ENCODE data around the gene ERP27.

Gene ERP27

GRCh38 chr12:14979468-14979867 is 41.1 kb upstream of the ERP27 start:
- no peak for DNase-seq (ENCODE audit: low read depth, low spot score)
- Histone ChIP-seq H3K9me3 (ENCODE audit: insufficient read depth, low read length) (no peaks in the 10 kb centered on the region), H3K36me3 (ENCODE audit: insufficient read depth, insufficient read length, low read length) (no peaks in the 10 kb centered on the region), H3K4me3 (ENCODE audit: insufficient read length, low read depth) (no peak overlapping the region), H3K27me3 (ENCODE audit: insufficient read depth, insufficient read length) (no peaks in the 10 kb centered on the region), H3K4me1 (ENCODE audit: insufficient read depth, insufficient read length) (no peaks in the 10 kb centered on the region), H3K9ac (ENCODE audit: insufficient read length, low read depth) (no peak overlapping the region)
- no peak for TF ChIP-seq ZNF274 (IDR thresholded peaks at IDR 0.05; ENCODE audit: low read depth, low read length)
- TF ChIP-seq SUZ12 (IDR thresholded peaks at IDR 0.05; ENCODE audit: extremely low read depth, insufficient read depth, insufficient read length) = no peak
- no peak for TF ChIP-seq YY1 (IDR thresholded peaks at IDR 0.05; ENCODE audit: insufficient read depth, insufficient read length)

GRCh38 chr12:14976658-14977057 is 38.3 kb upstream of the ERP27 start:
- no peaks in the 10 kb centered on the region for H3K4me1 ChIP-seq (ENCODE audit: insufficient read depth, insufficient read length)
- H3K9ac ChIP-seq (ENCODE audit: insufficient read length, low read depth) = no peak overlapping the region
- TF ChIP-seq YY1 (IDR thresholded peaks at IDR 0.05; ENCODE audit: insufficient read depth, insufficient read length) (no peak), SUZ12 (IDR thresholded peaks at IDR 0.05; ENCODE audit: extremely low read depth, insufficient read depth, insufficient read length) (no peak), ZNF274 (IDR thresholded peaks at IDR 0.05; ENCODE audit: low read depth, low read length) (no peak)
- H3K36me3 ChIP-seq (ENCODE audit: insufficient read depth, insufficient read length, low read length) = no peaks in the 10 kb centered on the region
- no peak for DNase-seq (ENCODE audit: low read depth, low spot score)
- no peaks in the 10 kb centered on the region for H3K9me3 ChIP-seq (ENCODE audit: insufficient read depth, low read length)
- no peak overlapping the region for H3K4me3 ChIP-seq (ENCODE audit: insufficient read length, low read depth)
- H3K27me3 ChIP-seq (ENCODE audit: insufficient read depth, insufficient read length) = no peaks in the 10 kb centered on the region

GRCh38 chr12:14975457-14975856 is 37.1 kb upstream of the ERP27 start:
- Histone ChIP-seq H3K36me3 (ENCODE audit: insufficient read depth, insufficient read length, low read length) (no peaks in the 10 kb centered on the region), H3K4me1 (ENCODE audit: insufficient read depth, insufficient read length) (no peaks in the 10 kb centered on the region), H3K27me3 (ENCODE audit: insufficient read depth, insufficient read length) (no peaks in the 10 kb centered on the region), H3K4me3 (ENCODE audit: insufficient read length, low read depth) (no peak overlapping the region), H3K9ac (ENCODE audit: insufficient read length, low read depth) (no peak overlapping the region), H3K9me3 (ENCODE audit: insufficient read depth, low read length) (no peaks in the 10 kb centered on the region)
- no peak for DNase-seq (ENCODE audit: low read depth, low spot score)
- no peak for TF ChIP-seq YY1 (IDR thresholded peaks at IDR 0.05; ENCODE audit: insufficient read depth, insufficient read length)
- no peak for TF ChIP-seq ZNF274 (IDR thresholded peaks at IDR 0.05; ENCODE audit: low read depth, low read length)
- TF ChIP-seq SUZ12 (IDR thresholded peaks at IDR 0.05; ENCODE audit: extremely low read depth, insufficient read depth, insufficient read length) = no peak

DNA sequence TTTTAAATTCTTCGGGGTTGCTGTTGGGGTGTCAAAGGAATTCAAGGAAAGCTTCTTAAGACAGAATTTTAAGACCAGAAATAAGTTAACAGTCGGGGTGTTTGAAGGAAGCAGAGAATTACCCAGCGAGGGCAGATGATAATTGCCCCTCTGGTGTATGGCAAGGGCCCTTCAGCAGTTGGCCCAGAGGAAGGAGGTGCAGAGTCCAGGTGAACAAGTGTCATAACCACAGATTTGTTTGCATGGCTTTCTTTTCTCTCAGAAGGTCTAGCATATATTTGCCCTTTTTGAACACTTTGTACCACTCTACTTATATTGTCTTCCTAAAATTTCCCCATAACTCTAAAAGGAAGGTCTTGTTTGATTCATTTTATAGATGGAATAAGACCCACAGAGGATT is 36.3 kb upstream of the ERP27 start:
- TF ChIP-seq SUZ12 (IDR thresholded peaks at IDR 0.05; ENCODE audit: extremely low read depth, insufficient read depth, insufficient read length) = no peak
- TF ChIP-seq YY1 (IDR thresholded peaks at IDR 0.05; ENCODE audit: insufficient read depth, insufficient read length) = no peak
- no peak for TF ChIP-seq ZNF274 (IDR thresholded peaks at IDR 0.05; ENCODE audit: low read depth, low read length)
- Histone ChIP-seq H3K36me3 (ENCODE audit: insufficient read depth, insufficient read length, low read length) (no peaks in the 10 kb centered on the region), H3K27me3 (ENCODE audit: insufficient read depth, insufficient read length) (no peaks in the 10 kb centered on the region), H3K4me1 (ENCODE audit: insufficient read depth, insufficient read length) (no peaks in the 10 kb centered on the region), H3K4me3 (ENCODE audit: insufficient read length, low read depth) (no peak overlapping the region), H3K9ac (ENCODE audit: insufficient read length, low read depth) (no peak overlapping the region), H3K9me3 (ENCODE audit: insufficient read depth, low read length) (no peaks in the 10 kb centered on the region)
- DNase-seq (ENCODE audit: low read depth, low spot score) = no peak

- no peaks in the 10 kb centered on the region for H3K9me3 ChIP-seq (ENCODE audit: insufficient read depth, low read length)
- no peak for DNase-seq (ENCODE audit: low read depth, low spot score)
- H3K4me3 ChIP-seq (ENCODE audit: insufficient read length, low read depth) = no peak within 1 kb of the TSS
- TF ChIP-seq ZNF274 (IDR thresholded peaks at IDR 0.05; ENCODE audit: low read depth, low read length) = no peak
- no peak for TF ChIP-seq SUZ12 (IDR thresholded peaks at IDR 0.05; ENCODE audit: extremely low read depth, insufficient read depth, insufficient read length)
- TF ChIP-seq YY1 (IDR thresholded peaks at IDR 0.05; ENCODE audit: insufficient read depth, insufficient read length) = no peak
- H3K9ac ChIP-seq (ENCODE audit: insufficient read length, low read depth) = no peak within 1 kb of the TSS
- H3K27me3 ChIP-seq (ENCODE audit: insufficient read depth, insufficient read length) = no peaks in the 10 kb centered on the region
- H3K4me1 ChIP-seq (ENCODE audit: insufficient read depth, insufficient read length) = no peaks in the 10 kb centered on the region
- no peaks in the 10 kb centered on the region for H3K36me3 ChIP-seq (ENCODE audit: insufficient read depth, insufficient read length, low read length)
These were observed 34.5 kb upstream of the ERP27 start, which contains the start of gene PDE6H for GRCh38 chr12:14972816-14973215. TSS of gene PDE6H (plus strand) at chr12:14973042. CDS start at chr12:14978013, 4,971 bp downstream.

DNA sequence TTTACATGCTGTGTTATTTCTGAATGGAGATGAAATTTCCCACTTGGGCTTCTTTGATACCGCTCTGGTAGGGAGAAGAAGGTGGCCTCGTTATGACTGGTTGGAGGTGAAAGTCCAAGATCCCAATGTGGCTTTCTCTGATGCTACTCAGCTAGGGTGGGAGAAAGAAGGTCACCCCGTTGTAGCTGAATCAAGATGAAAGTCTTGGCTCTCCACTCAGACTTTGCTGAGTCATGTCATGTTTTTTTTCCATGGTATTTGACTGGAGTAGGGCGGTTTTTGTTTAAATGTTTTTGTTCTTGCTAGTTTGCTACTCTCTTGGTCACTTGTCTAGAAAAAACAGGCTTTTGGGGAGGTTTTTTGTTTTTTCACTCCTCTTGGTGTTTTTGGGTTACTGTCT is 32.1 kb upstream of the ERP27 start:
- TF ChIP-seq ZNF274 (IDR thresholded peaks at IDR 0.05; ENCODE audit: low read depth, low read length) = no peak
- Histone ChIP-seq H3K9ac (ENCODE audit: insufficient read length, low read depth) (no peak overlapping the region), H3K9me3 (ENCODE audit: insufficient read depth, low read length) (no peaks in the 10 kb centered on the region), H3K27me3 (ENCODE audit: insufficient read depth, insufficient read length) (no peaks in the 10 kb centered on the region), H3K4me3 (ENCODE audit: insufficient read length, low read depth) (no peak overlapping the region), H3K4me1 (ENCODE audit: insufficient read depth, insufficient read length) (no peaks in the 10 kb centered on the region), H3K36me3 (ENCODE audit: insufficient read depth, insufficient read length, low read length) (no peaks in the 10 kb centered on the region)
- no peak for DNase-seq (ENCODE audit: low read depth, low spot score)

DNA sequence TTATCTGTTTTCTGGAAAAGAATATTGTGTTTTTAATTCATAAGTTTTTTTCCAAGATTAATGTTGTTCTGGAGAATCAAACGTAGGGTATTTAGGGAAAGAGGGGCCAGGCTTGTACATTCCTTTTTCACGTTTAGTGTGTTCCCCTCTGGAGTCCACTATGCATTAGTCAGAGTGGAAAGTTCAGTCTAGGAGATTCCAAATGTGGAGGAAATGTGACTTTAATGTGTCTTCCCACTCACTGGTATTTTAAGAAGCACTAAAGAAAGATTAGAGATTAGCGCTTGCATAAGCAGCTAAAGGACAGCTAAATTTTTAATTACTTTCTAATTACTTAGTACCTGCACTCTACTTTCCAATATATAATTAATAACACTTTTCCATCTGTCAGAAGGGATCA is 30.1 kb upstream of the ERP27 start:
- Histone ChIP-seq H3K9me3 (ENCODE audit: insufficient read depth, low read length) (no peaks in the 10 kb centered on the region), H3K36me3 (ENCODE audit: insufficient read depth, insufficient read length, low read length) (no peaks in the 10 kb centered on the region)

DNA sequence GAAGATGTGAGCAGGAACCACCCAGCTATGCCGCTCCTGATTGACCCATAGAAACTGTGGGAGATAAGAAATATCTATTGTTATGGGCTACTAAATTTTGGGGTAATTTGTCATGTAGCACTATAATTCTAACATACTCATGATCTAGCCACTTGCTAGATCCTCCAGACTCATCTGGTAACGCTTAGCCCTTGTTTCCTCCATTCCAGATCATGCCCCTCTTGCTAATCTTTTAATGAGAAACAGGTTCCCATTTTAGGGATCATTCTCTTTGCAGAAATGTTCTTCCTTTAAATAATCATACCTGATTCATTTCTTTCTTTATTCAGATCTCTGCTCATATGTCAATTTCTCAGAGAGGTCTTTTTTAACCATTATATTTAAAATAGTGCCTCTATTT is 26.9 kb upstream of the ERP27 start:
- TF ChIP-seq ZNF274 (IDR thresholded peaks at IDR 0.05; ENCODE audit: low read depth, low read length) (no peak), YY1 (IDR thresholded peaks at IDR 0.05; ENCODE audit: insufficient read depth, insufficient read length) (no peak), SUZ12 (IDR thresholded peaks at IDR 0.05; ENCODE audit: extremely low read depth, insufficient read depth, insufficient read length) (no peak)
- no peak for DNase-seq (ENCODE audit: low read depth, low spot score)

More for the DNA sequence above, 30.1 kb upstream of the ERP27 start:
- Histone ChIP-seq H3K4me1 (ENCODE audit: insufficient read depth, insufficient read length) (no peaks in the 10 kb centered on the region), H3K4me3 (ENCODE audit: insufficient read length, low read depth) (no peak overlapping the region), H3K27me3 (ENCODE audit: insufficient read depth, insufficient read length) (no peaks in the 10 kb centered on the region), H3K9ac (ENCODE audit: insufficient read length, low read depth) (no peak overlapping the region)
- no peak for TF ChIP-seq SUZ12 (IDR thresholded peaks at IDR 0.05; ENCODE audit: extremely low read depth, insufficient read depth, insufficient read length)
- TF ChIP-seq YY1 (IDR thresholded peaks at IDR 0.05; ENCODE audit: insufficient read depth, insufficient read length) = no peak
- no peak for TF ChIP-seq ZNF274 (IDR thresholded peaks at IDR 0.05; ENCODE audit: low read depth, low read length)
- DNase-seq (ENCODE audit: low read depth, low spot score) = no peak

More for the DNA sequence above, 26.9 kb upstream of the ERP27 start:
- no peaks in the 10 kb centered on the region for H3K36me3 ChIP-seq (ENCODE audit: insufficient read depth, insufficient read length, low read length)
- H3K4me3 ChIP-seq (ENCODE audit: insufficient read length, low read depth) = no peak overlapping the region
- no peaks in the 10 kb centered on the region for H3K27me3 ChIP-seq (ENCODE audit: insufficient read depth, insufficient read length)
- no peaks in the 10 kb centered on the region for H3K9me3 ChIP-seq (ENCODE audit: insufficient read depth, low read length)
- H3K9ac ChIP-seq (ENCODE audit: insufficient read length, low read depth) = no peak overlapping the region
- H3K4me1 ChIP-seq (ENCODE audit: insufficient read depth, insufficient read length) = peaks cover 4% of the 10 kb centered on the region

Data from NT2/D1 (cell line).